ENCODE data around the gene UBE2E2.

- TF ChIP-seq SIN3A (IDR thresholded peaks at IDR 0.05; ENCODE audit: borderline replicate concordance, insufficient read depth, low read length) (no peak), POLR2AphosphoS5 (IDR thresholded peaks at IDR 0.05; ENCODE audit: low read depth, low read length) (no peak), TAF1 (IDR thresholded peaks at IDR 0.05; ENCODE audit: borderline replicate concordance, insufficient read depth, low read length) (no peak), REST (IDR thresholded peaks at IDR 0.05; ENCODE audit: insufficient read depth in 1 of 2, low read depth in 2 of 2, low read length in 2 of 2) (no peak), FOXP2 (optimal IDR thresholded peaks at IDR 0.05; ENCODE audit: borderline replicate concordance, extremely low read depth, extremely low read length, insufficient read depth) (no peak)
These were observed 36.3 kb downstream of the UBE2E2 start for GRCh38 chr3:23239211-23240068.
